PFSK-1 (cell line): ENCODE data around the gene ZXDC.

Source experiments
- FOXP2 ChIP-seq: optimal IDR thresholded peaks from 2 replicates; pipeline ENCODE3; 2011; ENCODE audit warnings: borderline replicate concordance, control low read depth, inconsistent platforms; ENCODE audit not compliant: insufficient read depth; ENCODE audit errors: extremely low read length, extremely low read depth
- POLR2AphosphoS5 ChIP-seq: IDR thresholded peaks from 2 replicates; pipeline ENCODE4 v1.6.1; 2012; ENCODE audit warnings: low read depth, mild to moderate bottlenecking, control low read depth, low read length, moderate library complexity
- SIN3A ChIP-seq: IDR thresholded peaks from 2 replicates; pipeline ENCODE4 v1.6.1; 2012; ENCODE audit warnings: mild to moderate bottlenecking, low read length, moderate library complexity, borderline replicate concordance; ENCODE audit not compliant: insufficient read depth
- TAF1 ChIP-seq: IDR thresholded peaks from 2 replicates; pipeline ENCODE4 v1.6.1; 2012; ENCODE audit warnings: low read length, control low read depth, borderline replicate concordance; ENCODE audit not compliant: insufficient read depth
- TF ChIP-seq, protein P1 (sequence below), 2 experiments: IDR thresholded peaks; 2 replicates each; pipeline versions ENCODE4 v1.6.1 to v1.8.0; 2011 to 2012; ENCODE audit warnings: low read depth in 2 of 2, low read length in 2 of 2, control low read depth in 1 of 2, inconsistent platforms in 1 of 2, mild to moderate bottlenecking in 1 of 2, moderate library complexity in 1 of 2; ENCODE audit not compliant: insufficient read depth in 1 of 2

The ZXDC gene

DNA sequence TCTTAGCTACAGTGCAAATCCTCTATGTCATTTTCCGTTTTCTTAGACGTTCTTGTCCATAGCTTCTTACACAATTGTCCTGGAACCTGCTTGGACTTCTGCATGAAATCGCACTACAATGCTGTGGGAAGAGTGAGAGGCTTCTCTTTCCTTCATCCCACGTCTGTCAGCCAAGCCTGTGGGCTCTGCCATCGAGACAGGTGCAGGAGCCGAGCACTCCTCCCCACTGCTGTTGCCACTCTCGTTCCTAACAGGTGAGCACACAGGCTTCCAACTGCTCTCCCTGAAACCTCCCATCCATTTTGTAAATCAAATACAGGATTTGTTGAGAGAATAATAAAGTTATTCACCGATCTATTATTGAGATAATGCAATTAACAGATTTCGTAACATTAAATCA is 23.5 kb downstream of the ZXDC start:
- TF ChIP-seq, protein P1, sequence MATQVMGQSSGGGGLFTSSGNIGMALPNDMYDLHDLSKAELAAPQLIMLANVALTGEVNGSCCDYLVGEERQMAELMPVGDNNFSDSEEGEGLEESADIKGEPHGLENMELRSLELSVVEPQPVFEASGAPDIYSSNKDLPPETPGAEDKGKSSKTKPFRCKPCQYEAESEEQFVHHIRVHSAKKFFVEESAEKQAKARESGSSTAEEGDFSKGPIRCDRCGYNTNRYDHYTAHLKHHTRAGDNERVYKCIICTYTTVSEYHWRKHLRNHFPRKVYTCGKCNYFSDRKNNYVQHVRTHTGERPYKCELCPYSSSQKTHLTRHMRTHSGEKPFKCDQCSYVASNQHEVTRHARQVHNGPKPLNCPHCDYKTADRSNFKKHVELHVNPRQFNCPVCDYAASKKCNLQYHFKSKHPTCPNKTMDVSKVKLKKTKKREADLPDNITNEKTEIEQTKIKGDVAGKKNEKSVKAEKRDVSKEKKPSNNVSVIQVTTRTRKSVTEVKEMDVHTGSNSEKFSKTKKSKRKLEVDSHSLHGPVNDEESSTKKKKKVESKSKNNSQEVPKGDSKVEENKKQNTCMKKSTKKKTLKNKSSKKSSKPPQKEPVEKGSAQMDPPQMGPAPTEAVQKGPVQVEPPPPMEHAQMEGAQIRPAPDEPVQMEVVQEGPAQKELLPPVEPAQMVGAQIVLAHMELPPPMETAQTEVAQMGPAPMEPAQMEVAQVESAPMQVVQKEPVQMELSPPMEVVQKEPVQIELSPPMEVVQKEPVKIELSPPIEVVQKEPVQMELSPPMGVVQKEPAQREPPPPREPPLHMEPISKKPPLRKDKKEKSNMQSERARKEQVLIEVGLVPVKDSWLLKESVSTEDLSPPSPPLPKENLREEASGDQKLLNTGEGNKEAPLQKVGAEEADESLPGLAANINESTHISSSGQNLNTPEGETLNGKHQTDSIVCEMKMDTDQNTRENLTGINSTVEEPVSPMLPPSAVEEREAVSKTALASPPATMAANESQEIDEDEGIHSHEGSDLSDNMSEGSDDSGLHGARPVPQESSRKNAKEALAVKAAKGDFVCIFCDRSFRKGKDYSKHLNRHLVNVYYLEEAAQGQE (IDR thresholded peaks at IDR 0.05; ENCODE audit: insufficient read depth in 1 of 2, low read depth in 2 of 2, low read length in 2 of 2) = no peak
- TF ChIP-seq POLR2AphosphoS5 (no peak), FOXP2 (no peak)

GRCh38 chr3:126451511-126451910 is 24.2 kb downstream of the ZXDC start:
- no peak for TF ChIP-seq TAF1

DNA sequence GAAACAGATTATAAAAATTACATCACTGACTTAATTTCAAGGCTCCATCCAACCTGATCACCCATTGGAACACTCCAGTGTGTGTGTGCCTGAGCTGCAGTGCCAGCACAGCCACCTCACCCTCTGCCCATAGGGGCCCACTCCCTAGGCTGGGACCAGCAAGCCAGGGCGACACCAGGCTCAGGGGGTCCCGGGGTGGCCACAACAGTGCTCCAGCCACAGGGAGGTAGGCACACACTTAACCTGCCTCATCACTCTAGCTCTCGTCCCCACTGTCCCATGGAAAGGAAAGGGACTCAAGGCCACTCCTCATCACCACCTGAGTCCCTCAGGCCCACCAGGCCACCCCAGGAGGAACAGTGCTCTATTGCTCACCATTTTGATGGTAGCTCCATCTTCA is 24.9 kb downstream of the ZXDC start:
- no peak for TF ChIP-seq SIN3A
- no peak for TF ChIP-seq TAF1
- no peak for TF ChIP-seq POLR2AphosphoS5

DNA sequence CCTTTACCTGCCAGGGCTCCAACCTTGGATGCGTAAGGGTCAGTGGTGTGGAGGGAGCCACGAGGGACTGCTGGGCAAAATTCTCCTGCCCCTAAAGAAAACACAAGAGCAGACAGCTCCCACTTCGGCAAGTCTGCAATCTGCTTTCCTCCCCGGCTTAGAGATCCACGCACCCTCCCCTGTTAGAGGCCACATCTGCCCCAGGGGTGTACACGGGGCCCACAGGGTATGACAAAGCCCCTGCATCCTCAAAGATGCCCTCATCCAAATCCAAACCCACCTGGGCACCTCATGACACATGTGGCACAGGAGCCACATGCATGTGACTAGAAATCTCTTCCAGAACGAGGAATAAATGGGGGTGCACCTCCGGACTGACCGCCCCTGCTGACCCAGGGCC is 25.5 kb downstream of the ZXDC start:
- TF ChIP-seq FOXP2 (no peak), SIN3A (no peak), POLR2AphosphoS5 (no peak), TAF1 (no peak)
- TF ChIP-seq, protein P1 (IDR thresholded peaks at IDR 0.05; ENCODE audit: insufficient read depth in 1 of 2, low read depth in 2 of 2, low read length in 2 of 2) = no peak

GRCh38 chr3:126449621-126450051 is 26.1 kb downstream of the ZXDC start:
- TF ChIP-seq POLR2AphosphoS5 (no peak), FOXP2 (no peak), SIN3A (no peak), TAF1 (no peak)
- TF ChIP-seq, protein P1 (IDR thresholded peaks at IDR 0.05; ENCODE audit: insufficient read depth in 1 of 2, low read depth in 2 of 2, low read length in 2 of 2) = no peak

GRCh38 chr3:126448893-126449180 is 26.9 kb downstream of the ZXDC start:
- TF ChIP-seq TAF1 = no peak
- TF ChIP-seq POLR2AphosphoS5 = no peak
- TF ChIP-seq FOXP2 = no peak

DNA sequence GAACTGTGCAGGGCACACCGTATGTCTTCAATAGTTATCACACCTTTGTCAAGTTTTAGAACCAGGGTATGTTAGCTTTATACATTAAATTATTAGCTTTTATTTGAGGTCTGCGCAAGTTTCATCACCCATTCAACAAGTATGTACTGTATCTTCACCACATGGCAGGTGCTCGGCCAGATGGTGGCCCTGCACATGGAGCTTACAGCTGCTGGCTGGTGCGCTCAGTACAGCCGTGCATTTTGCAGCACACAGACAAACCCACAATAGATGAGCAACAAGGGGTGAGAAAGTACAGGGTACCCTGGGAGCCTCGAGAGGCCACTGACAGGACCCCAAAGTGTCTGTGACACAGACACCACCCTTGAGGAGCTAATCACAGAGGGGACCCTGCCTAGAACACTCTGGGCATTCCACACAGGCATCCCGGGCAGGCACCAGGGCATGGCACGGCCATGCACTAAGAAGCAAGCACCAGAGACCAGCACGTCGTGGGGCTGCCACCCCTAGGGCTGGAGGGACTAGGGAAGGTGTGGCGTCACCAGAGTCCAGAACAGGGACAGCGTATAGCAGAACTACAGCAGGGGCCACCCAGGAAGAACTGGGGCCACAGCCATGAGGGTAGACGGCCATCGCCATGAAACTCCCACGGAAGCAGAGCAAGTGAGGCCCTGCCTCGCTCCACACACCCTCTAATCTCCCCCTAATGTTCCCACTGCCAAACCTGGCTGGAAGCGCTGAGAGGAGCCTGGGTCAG is 27.4 kb downstream of the ZXDC start:
- TF ChIP-seq, protein P1 (IDR thresholded peaks at IDR 0.05; ENCODE audit: insufficient read depth in 1 of 2, low read depth in 2 of 2, low read length in 2 of 2) = no peak
- TF ChIP-seq POLR2AphosphoS5 (no peak), SIN3A (no peak), FOXP2 (no peak), TAF1 (no peak)
